Neuronal stem cell (in vitro differentiated cells): ENCODE data around the gene GBX1.

Experiments
- DNase-seq: peaks from one replicate; pipeline ENCODE4 v3.0.0-alpha.2; 2013; ENCODE audit warnings: low spot score
- H2AFZ ChIP-seq: one replicate; pipeline ENCODE4 v1.6.1; 2013; ENCODE audit warnings: mild to moderate bottlenecking, low read length, inconsistent platforms
- H2AK5ac ChIP-seq: 2 replicates; pipeline ENCODE4 v1.6.1; 2013; ENCODE audit warnings: low read depth, mild to moderate bottlenecking, inconsistent platforms, low read length, moderate library complexity, mixed read lengths
- H2BK120ac ChIP-seq: 2 replicates; pipeline ENCODE4 v1.6.1; 2013; ENCODE audit warnings: low read depth, mild to moderate bottlenecking, inconsistent platforms, low read length, moderate library complexity, mixed read lengths
- H2BK12ac ChIP-seq: one replicate; pipeline ENCODE4 v1.6.1; 2013; ENCODE audit warnings: low read length, inconsistent platforms
- H2BK15ac ChIP-seq: 2 replicates; pipeline ENCODE4 v1.6.1; 2013; ENCODE audit warnings: mild to moderate bottlenecking, low read length, inconsistent platforms, mixed read lengths
- H2BK5ac ChIP-seq: one replicate; pipeline ENCODE4 v1.6.1; 2013; ENCODE audit warnings: inconsistent platforms, mild to moderate bottlenecking, low read length, moderate library complexity
- H3K14ac ChIP-seq: one replicate; pipeline ENCODE4 v1.6.1; 2013; ENCODE audit warnings: low read length, inconsistent platforms
- H3K18ac ChIP-seq: 2 replicates; pipeline ENCODE4 v1.6.1; 2013; ENCODE audit warnings: low read length, inconsistent platforms
- H3K23ac ChIP-seq: 2 replicates; pipeline ENCODE4 v1.6.1; 2013; ENCODE audit warnings: low read depth, mild to moderate bottlenecking, mixed read lengths, low read length, inconsistent platforms; ENCODE audit not compliant: poor library complexity
- H3K27ac ChIP-seq: replicated peaks from 3 replicates; pipeline ENCODE4 v1.5.1; 2013; ENCODE audit warnings: low read length, inconsistent platforms
- H3K27me3 ChIP-seq, 3 experiments: 2 replicates each; pipeline ENCODE4 v1.6.1; 2013; ENCODE audit warnings: low read length in 3 of 3, mild to moderate bottlenecking in 2 of 3, inconsistent platforms in 1 of 3, low read depth in 1 of 3, mixed read lengths in 1 of 3, moderate library complexity in 1 of 3; ENCODE audit not compliant: control insufficient read depth in 3 of 3, insufficient read depth in 3 of 3
- H3K36me3 ChIP-seq, 2 donors: replicated peaks in 1 of 2; 2 replicates each; pipeline ENCODE4 v1.6.1; 2013; ENCODE audit warnings: low read length in 2 of 2; ENCODE audit not compliant: control insufficient read depth in 2 of 2, insufficient read depth in 2 of 2
- H3K4ac ChIP-seq: 2 replicates; pipeline ENCODE4 v1.6.1; 2013; ENCODE audit warnings: inconsistent platforms, mild to moderate bottlenecking, low read length, moderate library complexity
- H3K4me1 ChIP-seq, 2 donors: 1 replicate in 1 of 2; 2 replicates in 1 of 2; pipeline ENCODE4 v1.6.1; 2013; ENCODE audit warnings: low read length in 2 of 2, low read depth in 1 of 2; ENCODE audit not compliant: control insufficient read depth in 2 of 2, insufficient read depth in 1 of 2
- H3K4me2 ChIP-seq: one replicate; pipeline ENCODE4 v1.6.1; 2013; ENCODE audit warnings: mild to moderate bottlenecking, low read length, inconsistent platforms; ENCODE audit not compliant: insufficient read depth, poor library complexity, severe bottlenecking
- H3K4me3 ChIP-seq, 2 donors: 2 replicates each; pipeline ENCODE4 v1.5.1; 2013; ENCODE audit warnings: low read length in 2 of 2, mild to moderate bottlenecking in 2 of 2, inconsistent platforms in 1 of 2, moderate library complexity in 1 of 2
- H3K79me1 ChIP-seq: one replicate; pipeline ENCODE4 v1.6.1; 2013; ENCODE audit warnings: low read depth, mild to moderate bottlenecking, inconsistent platforms, low read length, moderate library complexity
- H3K9ac ChIP-seq: one replicate; pipeline ENCODE4 v1.6.1; 2013; ENCODE audit warnings: mild to moderate bottlenecking, low read depth, low read length, inconsistent platforms; ENCODE audit not compliant: poor library complexity
- H3K9me3 ChIP-seq, 2 donors: replicated peaks in 1 of 2; 2 replicates each; pipeline versions ENCODE3 to v1.6.1; 2013; ENCODE audit warnings: low read length in 2 of 2, mild to moderate bottlenecking in 2 of 2, inconsistent platforms in 1 of 2, low read depth in 1 of 2, mixed read lengths in 1 of 2, moderate library complexity in 1 of 2; ENCODE audit not compliant: control insufficient read depth in 2 of 2, insufficient read depth in 1 of 2
- H4K8ac ChIP-seq: one replicate; pipeline ENCODE4 v1.6.1; 2013; ENCODE audit warnings: low read depth, mild to moderate bottlenecking, inconsistent platforms, low read length, moderate library complexity
- H4K91ac ChIP-seq: one replicate; pipeline ENCODE4 v1.6.1; 2013; ENCODE audit warnings: low read length, low read depth, mild to moderate bottlenecking, inconsistent platforms; ENCODE audit not compliant: poor library complexity
- WGBS, 2 donors: extraction: QIAGEN DNeasy Blood & Tissue Kit; methylation state at CpG; one replicate each; pipeline ENCODE4 v1.1.7; 2013; ENCODE audit warnings: missing lambda C conversion rate in 2 of 2, mixed read lengths in 1 of 2; ENCODE audit not compliant: insufficient read length in 2 of 2, insufficient replicate concordance in 1 of 2; ENCODE audit errors: extremely low coverage in 2 of 2; 5-methylcytosine and 5-hydroxymethylcytosine counted together

The GBX1 gene

GRCh38 chr7:151198945-151199848, 31.7 kb upstream of the GBX1 start:
- peak overlapping the region; percentile 87 for H2AFZ ChIP-seq
- peak overlapping the region; percentile 54 for H2BK5ac ChIP-seq
- H3K27me3 ChIP-seq = peaks cover 0 to 86% (median 0%) of the 10 kb centered on the region in 3 experiments
- WGBS, 2 donors = no CpG with 5 or more reads among the region's 30 CpGs
- no peak for DNase-seq
- peaks cover 2 to 13% of the 10 kb centered on the region in 2 donors for H3K4me1 ChIP-seq
- H3K79me1 ChIP-seq = no peaks in the 10 kb centered on the region
- H3K9me3 ChIP-seq = no peaks in the 10 kb centered on the region
- H4K8ac ChIP-seq = peak overlapping the region; percentile 56
- peak overlapping the region; percentile 69 for H2BK15ac ChIP-seq
- H2BK12ac ChIP-seq = peak overlapping the region; percentile 46
- H3K23ac ChIP-seq = peak overlapping the region; percentile 27
- no peak overlapping the region for H3K9ac ChIP-seq
- H4K91ac ChIP-seq = peak overlapping the region; percentile 64
- no peaks in the 10 kb centered on the region for H3K36me3 ChIP-seq
- H3K27ac ChIP-seq = peak overlapping the region; percentile 11
- no peak overlapping the region for H3K4me2 ChIP-seq
- H3K4me3 ChIP-seq = no peak overlapping the region
- no peak overlapping the region for H2BK120ac ChIP-seq
- H3K18ac ChIP-seq = peak overlapping the region; percentile 91
- peak overlapping the region; percentile 4 for H3K4ac ChIP-seq
- H2AK5ac ChIP-seq = peak overlapping the region; percentile 23
- no peak overlapping the region for H3K14ac ChIP-seq

GRCh38 chr7:151197932-151198331, 30.4 kb upstream of the GBX1 start:
- no peak overlapping the region for H3K23ac ChIP-seq
- H3K4me3 ChIP-seq = no peak overlapping the region
- no peaks in the 10 kb centered on the region for H3K36me3 ChIP-seq
- H2BK5ac ChIP-seq = no peak overlapping the region
- no peak overlapping the region for H3K18ac ChIP-seq
- H3K9ac ChIP-seq = no peak overlapping the region
- H3K4me1 ChIP-seq = peaks cover 2 to 13% of the 10 kb centered on the region in 2 donors
- H3K79me1 ChIP-seq = no peaks in the 10 kb centered on the region
- no peak overlapping the region for H3K14ac ChIP-seq
- H3K27me3 ChIP-seq = peaks cover 0 to 90% (median 0%) of the 10 kb centered on the region in 3 experiments
- no peak overlapping the region for H3K4ac ChIP-seq
- no peak overlapping the region for H2BK12ac ChIP-seq
- no peak overlapping the region for H4K91ac ChIP-seq
- no peak overlapping the region for H2AK5ac ChIP-seq
- no peak overlapping the region for H3K4me2 ChIP-seq
- no peak for DNase-seq
- H2AFZ ChIP-seq = no peak overlapping the region
- H3K9me3 ChIP-seq = no peaks in the 10 kb centered on the region
- no peak overlapping the region for H2BK120ac ChIP-seq
- H3K27ac ChIP-seq = no peak overlapping the region
- H2BK15ac ChIP-seq = no peak overlapping the region
- H4K8ac ChIP-seq = no peak overlapping the region

GRCh38 chr7:151195616-151196450, 28.3 kb upstream of the GBX1 start:
- no peak overlapping the region for H3K27ac ChIP-seq
- H2AK5ac ChIP-seq = no peak overlapping the region
- H3K4me1 ChIP-seq = peaks cover 2 to 13% of the 10 kb centered on the region in 2 donors
- H2BK120ac ChIP-seq = no peak overlapping the region
- peaks cover 0 to 84% (median 0%) of the 10 kb centered on the region in 3 experiments for H3K27me3 ChIP-seq
- no peak overlapping the region for H3K4me3 ChIP-seq
- no peaks in the 10 kb centered on the region for H3K36me3 ChIP-seq
- H3K23ac ChIP-seq = no peak overlapping the region
- H3K4ac ChIP-seq = no peak overlapping the region
- H2BK5ac ChIP-seq = no peak overlapping the region
- H4K8ac ChIP-seq = no peak overlapping the region
- H3K4me2 ChIP-seq = no peak overlapping the region
- no peak overlapping the region for H4K91ac ChIP-seq
- no peak overlapping the region for H2BK15ac ChIP-seq
- no peaks in the 10 kb centered on the region for H3K79me1 ChIP-seq
- H3K9ac ChIP-seq = no peak overlapping the region
- H2BK12ac ChIP-seq = no peak overlapping the region
- no CpG with 5 or more reads among the region's 19 CpGs for WGBS, 2 donors
- H3K18ac ChIP-seq = no peak overlapping the region
- H3K9me3 ChIP-seq = no peaks in the 10 kb centered on the region
- no peak for DNase-seq
- no peak overlapping the region for H2AFZ ChIP-seq
- H3K14ac ChIP-seq = no peak overlapping the region

GRCh38 chr7:151194188-151194587, 26.7 kb upstream of the GBX1 start:
- H3K14ac ChIP-seq = no peak overlapping the region
- H3K4me3 ChIP-seq = no peak overlapping the region
- H3K4ac ChIP-seq = no peak overlapping the region
- H3K4me2 ChIP-seq = no peak overlapping the region
- H2AFZ ChIP-seq = no peak overlapping the region
- no peak for DNase-seq
- no peak overlapping the region for H4K91ac ChIP-seq
- H3K79me1 ChIP-seq = no peaks in the 10 kb centered on the region
- peak overlapping the region; percentile 24 for H2BK15ac ChIP-seq
- H4K8ac ChIP-seq = no peak overlapping the region
- H3K36me3 ChIP-seq = no peaks in the 10 kb centered on the region
- no peak overlapping the region for H2BK5ac ChIP-seq
- H3K9ac ChIP-seq = no peak overlapping the region
- no CpG with 5 or more reads among the region's 7 CpGs for WGBS, 2 donors
- no peak overlapping the region for H3K18ac ChIP-seq
- H3K9me3 ChIP-seq = no peaks in the 10 kb centered on the region
- H3K23ac ChIP-seq = no peak overlapping the region
- peaks cover 0 to 3% of the 10 kb centered on the region in 2 donors for H3K4me1 ChIP-seq
- H2BK12ac ChIP-seq = no peak overlapping the region
- H3K27me3 ChIP-seq = peaks cover 0 to 90% (median 0%) of the 10 kb centered on the region in 3 experiments
- H2BK120ac ChIP-seq = no peak overlapping the region
- peak overlapping the region; percentile 66 for H2AK5ac ChIP-seq
- no peak overlapping the region for H3K27ac ChIP-seq
